Thoracic aorta (tissue), 2 donors: ENCODE results near the gene ANKRD33B. TPM values are rescaled to one million over a fixed set of nuclear protein-coding genes. Genes with fewer than 3 reads are reported as not detected.

Experiments used
- ATAC-seq: fragments of 150-250 bp; one replicate; pipeline ENCODE4 v1.8.0; 2017; ENCODE audit warnings: low read depth; ENCODE audit not compliant: insufficient number of reproducible peaks, low FRiP score
- DNase-seq: peaks from one replicate; pipeline ENCODE4 v3.0.0-alpha.2; 2020; ENCODE audit warnings: low spot score
- H3K27ac ChIP-seq, 2 donors: fragments of 200-600 bp; sonication (generic); 1 replicate in 1 of 2; 2 replicates in 1 of 2; pipeline ENCODE4 v1.5.1; 2016; ENCODE audit warnings: mild to moderate bottlenecking in 2 of 2, moderate library complexity in 2 of 2
- H3K27me3 ChIP-seq: fragments of 200-600 bp; sonication (generic); replicated peaks from 2 replicates; pipeline ENCODE4 v1.6.0; 2016; ENCODE audit warnings: mild to moderate bottlenecking; ENCODE audit not compliant: insufficient read depth
- H3K36me3 ChIP-seq: fragments of 200-600 bp; sonication (generic); one replicate; pipeline ENCODE4 v1.5.1; 2016
- H3K4me1 ChIP-seq, 2 donors: fragments of 200-600 bp; sonication (generic); 1 replicate in 1 of 2; 2 replicates in 1 of 2; pipeline versions ENCODE4 v1.5.1 to v1.6.0; 2016; ENCODE audit warnings: low read depth in 2 of 2, mild to moderate bottlenecking in 1 of 2; ENCODE audit not compliant: control insufficient read depth in 1 of 2
- H3K4me3 ChIP-seq: fragments of 200-600 bp; sonication (generic); 2 replicates; pipeline ENCODE4 v1.5.1; 2016; ENCODE audit warnings: mild to moderate bottlenecking
- H3K9me3 ChIP-seq: fragments of 200-600 bp; sonication (generic); 2 replicates; pipeline ENCODE4 v1.5.1; 2016
- total RNA-seq, 2 donors: library from RNA; depleted of rRNA; stranded (reverse); fragments of >200 nt; gene quantifications; one replicate each; pipeline versions ENCODE4 v1.1.0 to v1.2.3, GENCODE V29; 2016
- TF ChIP-seq, protein P1 (sequence below): fragments of 200-600 bp; sonication (generic); IDR thresholded peaks from one replicate; pipeline ENCODE4 v1.5.1; 2019; ENCODE audit warnings: antibody characterized with exemption

Gene ANKRD33B
- total RNA-seq, 2 donors from 2014 or later = 4.9 to 5.7 TPM

DNA sequence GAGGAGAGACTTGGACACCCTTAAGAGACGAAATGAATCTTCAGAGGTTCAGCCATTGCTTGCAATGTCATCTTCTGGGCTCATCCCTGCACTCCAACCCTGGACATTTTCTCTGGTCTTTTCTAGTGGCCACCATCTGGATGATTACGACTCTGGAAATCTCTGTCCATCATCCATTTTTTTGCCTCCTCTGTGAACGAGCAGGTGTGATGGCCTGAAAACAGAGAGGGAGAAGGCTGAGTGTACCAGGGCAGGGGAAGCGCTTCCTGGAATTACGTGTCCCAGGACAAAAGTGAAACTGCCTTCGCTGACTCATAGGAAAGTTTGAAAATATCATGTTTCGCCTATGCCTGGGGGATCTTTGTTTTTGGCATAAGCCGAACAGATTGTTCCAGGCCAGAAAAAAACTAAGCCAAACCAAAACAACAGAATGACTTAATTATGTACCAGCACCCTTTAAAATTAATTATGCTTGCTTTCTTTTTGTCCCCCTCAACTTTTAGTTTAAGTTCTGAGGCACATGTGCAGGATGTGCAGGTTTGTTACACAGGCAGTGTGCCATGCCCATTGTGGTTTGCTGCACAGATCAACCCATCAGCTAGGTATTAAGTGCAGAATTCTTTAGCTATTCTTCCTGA is 31.9 kb downstream of the ANKRD33B start:
- TF ChIP-seq, protein P1, sequence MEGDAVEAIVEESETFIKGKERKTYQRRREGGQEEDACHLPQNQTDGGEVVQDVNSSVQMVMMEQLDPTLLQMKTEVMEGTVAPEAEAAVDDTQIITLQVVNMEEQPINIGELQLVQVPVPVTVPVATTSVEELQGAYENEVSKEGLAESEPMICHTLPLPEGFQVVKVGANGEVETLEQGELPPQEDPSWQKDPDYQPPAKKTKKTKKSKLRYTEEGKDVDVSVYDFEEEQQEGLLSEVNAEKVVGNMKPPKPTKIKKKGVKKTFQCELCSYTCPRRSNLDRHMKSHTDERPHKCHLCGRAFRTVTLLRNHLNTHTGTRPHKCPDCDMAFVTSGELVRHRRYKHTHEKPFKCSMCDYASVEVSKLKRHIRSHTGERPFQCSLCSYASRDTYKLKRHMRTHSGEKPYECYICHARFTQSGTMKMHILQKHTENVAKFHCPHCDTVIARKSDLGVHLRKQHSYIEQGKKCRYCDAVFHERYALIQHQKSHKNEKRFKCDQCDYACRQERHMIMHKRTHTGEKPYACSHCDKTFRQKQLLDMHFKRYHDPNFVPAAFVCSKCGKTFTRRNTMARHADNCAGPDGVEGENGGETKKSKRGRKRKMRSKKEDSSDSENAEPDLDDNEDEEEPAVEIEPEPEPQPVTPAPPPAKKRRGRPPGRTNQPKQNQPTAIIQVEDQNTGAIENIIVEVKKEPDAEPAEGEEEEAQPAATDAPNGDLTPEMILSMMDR = no peak
- H3K9me3 ChIP-seq = no peaks in the 10 kb centered on the region
- H3K4me1 ChIP-seq = peaks cover 4 to 43% of the 10 kb centered on the region in 2 donors
- H3K27ac ChIP-seq = peak overlapping the region; percentile 33 to 64
- H3K36me3 ChIP-seq = no peaks in the 10 kb centered on the region
- no peak for DNase-seq
- peak; percentile 90 for ATAC-seq
- H3K27me3 ChIP-seq = no peaks in the 10 kb centered on the region
- peak overlapping the region; percentile 49 for H3K4me3 ChIP-seq

DNA sequence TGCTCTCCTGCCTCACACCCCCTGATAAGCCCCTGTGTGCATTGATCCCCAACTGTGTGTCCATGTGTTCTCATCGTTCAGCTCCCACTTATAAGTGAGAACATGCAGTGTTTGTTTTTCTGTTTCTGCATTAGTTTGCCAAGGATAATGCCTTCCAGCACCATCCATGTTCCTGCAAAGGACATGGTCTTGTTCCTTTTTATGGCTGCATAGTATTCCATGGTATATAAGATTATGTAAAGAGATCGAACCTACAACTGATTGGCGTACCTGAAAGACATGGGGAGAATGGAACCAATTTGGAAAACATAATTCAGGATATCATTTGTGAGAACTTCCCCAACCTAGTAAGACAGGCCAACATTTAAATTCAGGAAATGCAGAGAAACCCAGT is 32.4 kb downstream of the ANKRD33B start:
- TF ChIP-seq, protein P1 = no peak
- DNase-seq (no peak), ATAC-seq (no peak)
- peak overlapping the region; percentile 33 to 64 for H3K27ac ChIP-seq
- H3K9me3 ChIP-seq = no peaks in the 10 kb centered on the region
- H3K4me3 ChIP-seq = peak overlapping the region; percentile 49
- H3K36me3 ChIP-seq = no peaks in the 10 kb centered on the region
- H3K27me3 ChIP-seq = no peaks in the 10 kb centered on the region
- H3K4me1 ChIP-seq = peaks cover 4 to 43% of the 10 kb centered on the region in 2 donors

DNA sequence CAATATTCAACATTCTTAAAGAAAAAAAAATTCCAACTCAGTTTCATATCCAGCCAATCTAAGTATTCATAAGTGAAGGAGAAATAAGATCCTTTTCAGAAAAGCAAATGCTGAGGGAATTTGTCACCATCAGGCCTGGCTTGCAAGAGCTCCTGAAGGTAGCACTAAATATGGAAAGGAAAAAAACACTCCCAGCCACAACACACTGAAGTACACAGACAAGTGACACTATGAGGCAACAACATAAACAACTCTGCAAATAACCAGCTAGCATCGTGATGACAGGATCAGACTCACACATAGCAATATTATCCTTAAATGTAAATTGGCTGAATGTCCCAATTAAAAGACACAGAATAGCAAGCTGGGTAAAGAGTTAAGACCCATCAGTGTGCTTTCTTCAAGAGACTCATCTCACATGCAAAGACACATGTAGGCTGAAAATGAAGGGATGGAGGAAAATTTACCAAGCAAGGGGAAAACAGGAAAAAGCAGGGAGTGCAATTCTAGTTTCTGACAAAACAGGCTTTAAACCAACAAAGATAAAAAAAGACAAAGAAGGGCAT is 33.1 kb downstream of the ANKRD33B start:
- Histone ChIP-seq H3K4me1 (peaks cover 8 to 46% of the 10 kb centered on the region in 2 donors), H3K27ac (peak overlapping the region; percentile 33 to 64), H3K4me3 (no peak overlapping the region), H3K9me3 (no peaks in the 10 kb centered on the region), H3K36me3 (no peaks in the 10 kb centered on the region), H3K27me3 (no peaks in the 10 kb centered on the region)
- TF ChIP-seq, protein P1 = no peak
- DNase-seq (no peak), ATAC-seq (no peak)

DNA sequence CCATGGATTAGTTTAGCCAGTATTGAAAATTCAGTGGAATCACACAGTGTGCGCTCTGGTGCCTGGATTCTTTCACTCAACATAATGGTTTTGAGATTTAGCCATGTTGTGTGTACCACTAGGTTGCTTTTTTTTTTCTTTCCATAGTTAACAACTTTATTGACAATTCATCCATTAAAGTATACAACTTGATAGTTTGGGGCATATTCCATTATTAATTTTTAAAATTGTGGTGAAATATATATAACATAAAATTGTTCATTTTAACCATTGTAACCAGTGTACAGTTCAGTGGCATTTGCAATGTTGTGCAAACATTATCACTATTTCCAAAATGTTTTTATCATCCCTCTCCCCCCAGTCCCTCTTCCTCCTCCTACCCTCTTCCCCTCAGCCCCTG is 35.2 kb downstream of the ANKRD33B start:
- Histone ChIP-seq H3K36me3 (no peaks in the 10 kb centered on the region), H3K27ac (no peak overlapping the region), H3K4me1 (peaks cover 10 to 57% of the 10 kb centered on the region in 2 donors), H3K4me3 (no peak overlapping the region), H3K27me3 (no peaks in the 10 kb centered on the region), H3K9me3 (no peaks in the 10 kb centered on the region)
- TF ChIP-seq, protein P1 = no peak
- ATAC-seq = no peak
- no peak for DNase-seq

DNA sequence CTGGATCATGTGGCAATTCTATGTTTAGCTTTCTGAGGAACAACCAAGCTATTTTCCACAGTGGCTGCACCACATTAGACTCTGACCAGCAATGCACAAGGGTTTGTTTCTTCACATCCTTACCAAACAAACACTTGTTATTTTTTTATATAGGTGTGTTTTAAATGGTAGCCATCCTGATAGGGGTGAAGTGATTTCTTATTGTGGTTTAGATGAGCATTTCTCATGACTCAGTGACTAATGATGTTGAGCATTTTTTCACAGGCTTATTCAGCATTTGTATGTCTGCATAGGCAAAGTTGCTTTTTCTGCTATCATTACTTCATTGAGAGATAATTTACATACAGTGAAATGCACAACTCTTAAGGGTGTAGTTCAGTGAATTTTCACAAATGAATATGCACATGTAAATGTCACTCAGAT is 36.0 kb downstream of the ANKRD33B start:
- no peak for ATAC-seq
- Histone ChIP-seq H3K4me3 (no peak overlapping the region), H3K9me3 (no peaks in the 10 kb centered on the region), H3K27me3 (no peaks in the 10 kb centered on the region), H3K27ac (no peak overlapping the region), H3K36me3 (no peaks in the 10 kb centered on the region), H3K4me1 (peaks cover 10 to 53% of the 10 kb centered on the region in 2 donors)
- TF ChIP-seq, protein P1 = no peak
- DNase-seq = no peak
